Activated CD8-positive, alpha-beta T cell treated with anti-CD3 and anti-CD28 coated beads, Interleukin-2, amount 10 ng/mL, durations not matched to agents 7 days and 5 days (primary cell): Measurements from ENCODE around the gene LYRM7. TPM values are rescaled to one million over a fixed set of nuclear protein-coding genes. Genes with fewer than 3 reads are reported as not detected.

Experiments
- ATAC-seq: fragments of 150-1000 bp; cut with Tn5 transposase; one replicate; pipeline ENCODE4 v1.10.0; 2021; ENCODE audit warnings: moderate library complexity
- CTCF ChIA-PET: fragments of 350-600 bp; sonication (Branson Sonifier 250); formaldehyde crosslinking; loops from one replicate; lab custom pipeline; 2021; ENCODE audit warnings: antibody characterized with exemption; lab: Charles Lee
- POLR2A ChIA-PET: fragments of 350-600 bp; sonication (Branson Sonifier 250); formaldehyde crosslinking; loops from one replicate; lab custom pipeline; 2021; ENCODE audit warnings: antibody characterized with exemption; lab: Charles Lee
- DNase-seq: peaks from one replicate; pipeline ENCODE4 v3.0.0-alpha.2; 2020
- H3K27ac Mint-ChIP-seq: one replicate; pipeline ENCODE4 v1.8.0; 2021; ENCODE audit warnings: mild to moderate bottlenecking, mixed read lengths
- H3K27me3 Mint-ChIP-seq: one replicate; pipeline ENCODE4 v1.8.0; 2021; ENCODE audit warnings: low read depth, mixed read lengths
- H3K36me3 Mint-ChIP-seq: one replicate; pipeline ENCODE4 v1.8.0; 2021; ENCODE audit warnings: low read depth, mixed read lengths
- H3K4me1 Mint-ChIP-seq: one replicate; pipeline ENCODE4 v1.8.0; 2021; ENCODE audit warnings: low read depth, mixed read lengths
- H3K4me3 Mint-ChIP-seq: one replicate; pipeline ENCODE4 v1.8.0; 2021; ENCODE audit warnings: mild to moderate bottlenecking, mixed read lengths
- H3K9me3 Mint-ChIP-seq: one replicate; pipeline ENCODE4 v1.8.0; 2022; ENCODE audit warnings: mixed read lengths; ENCODE audit not compliant: insufficient read depth
- total RNA-seq, 2 experiments: library from RNA; stranded (reverse); gene quantifications; one replicate each; pipeline ENCODE4 v1.2.3, GENCODE V29; 2021

The LYRM7 gene
- total RNA-seq, 2 experiments from 2014 or later = 16.3 to 17.8 TPM

GRCh38 chr5:131206772-131207171 is 36.0 kb downstream of the LYRM7 start:
- ChIA-PET POLR2A (interaction anchor here (3.1 to 5.9 kb wide), 3 partner anchors 42 to 57 kb away, joined by 12 to 87 read pairs (median 13); partner anchors contain the start of genes CDC42SE2 and HINT1), CTCF (interaction anchor here (1.1 to 1.2 kb wide), 3 partner anchors 43 to 60 kb away, joined by 3 read pairs; no protein-coding TSS in a partner anchor)
- H3K36me3 Mint-ChIP-seq = peaks cover 5% of the 10 kb centered on the region
- H3K4me3 Mint-ChIP-seq = no peak overlapping the region
- peaks cover 40% of the 10 kb centered on the region for H3K4me1 Mint-ChIP-seq
- DNase-seq (no peak), ATAC-seq (no peak)
- H3K9me3 Mint-ChIP-seq = no peaks in the 10 kb centered on the region
- no peaks in the 10 kb centered on the region for H3K27me3 Mint-ChIP-seq
- H3K27ac Mint-ChIP-seq = no peak overlapping the region

GRCh38 chr5:131209175-131209505 is 38.4 kb downstream of the LYRM7 start:
- Mint-ChIP-seq H3K27ac (peak overlapping the region; percentile 97), H3K4me1 (peaks cover 51% of the 10 kb centered on the region), H3K4me3 (peak overlapping the region; percentile 75), H3K9me3 (no peaks in the 10 kb centered on the region), H3K27me3 (no peaks in the 10 kb centered on the region), H3K36me3 (peaks cover 13% of the 10 kb centered on the region)
- ATAC-seq (no peak), DNase-seq (no peak)
- ChIA-PET POLR2A (interaction anchor here (0.9 to 5.9 kb wide), 16 partner anchors 10 to 173 kb away, joined by 3 to 87 read pairs (median 6); partner anchors contain the start of genes CDC42SE2, HINT1 and LYRM7), CTCF (interaction anchor here (0.8 to 1.7 kb wide), 11 partner anchors 11 to 207 kb away, joined by 3 to 7 read pairs (median 4); partner anchors contain the start of gene CDC42SE2)

DNA sequence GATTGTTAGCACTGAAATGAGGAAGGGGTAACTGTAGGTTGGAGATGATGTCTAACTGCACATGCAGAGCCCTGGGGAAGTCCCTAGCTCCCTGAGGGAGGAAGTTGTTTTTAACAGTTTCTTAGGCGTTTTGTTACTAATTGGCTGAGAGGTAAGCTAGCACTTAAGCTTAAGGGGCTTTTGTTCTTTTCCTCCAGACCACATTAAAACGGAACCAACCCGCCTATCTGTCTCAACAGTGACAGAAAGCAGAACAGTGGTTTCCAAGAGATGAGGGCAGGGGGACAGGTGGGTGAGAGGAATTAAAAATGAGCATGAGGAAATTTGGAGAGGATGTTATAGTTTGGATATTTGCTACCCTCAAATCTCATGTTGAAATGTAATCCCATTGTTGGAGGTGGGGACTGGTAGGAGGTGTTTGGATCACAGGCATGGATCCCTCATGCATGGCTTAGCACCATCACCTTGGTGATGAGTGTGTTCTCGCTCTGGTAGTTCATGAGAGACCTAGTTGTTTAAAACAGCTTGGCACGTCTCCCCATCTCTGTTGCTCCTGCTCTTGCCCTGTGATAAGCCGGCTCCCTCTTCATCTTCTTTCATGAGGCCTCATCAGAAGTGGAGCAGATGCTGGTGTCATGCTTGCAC is 38.9 kb downstream of the LYRM7 start:
- Mint-ChIP-seq H3K27ac (peak overlapping the region; percentile 97), H3K4me3 (peak overlapping the region; percentile 75), H3K4me1 (peaks cover 56% of the 10 kb centered on the region), H3K9me3 (no peaks in the 10 kb centered on the region), H3K36me3 (peaks cover 15% of the 10 kb centered on the region), H3K27me3 (no peaks in the 10 kb centered on the region)
- peak; percentile 62 for DNase-seq
- CTCF ChIA-PET = interaction anchor here (0.8 to 1.7 kb wide), 10 partner anchors 10 to 207 kb away, joined by 3 to 7 read pairs (median 4); partner anchors contain the start of gene CDC42SE2
- peak; percentile 94 for ATAC-seq
- POLR2A ChIA-PET = interaction anchor here (0.9 to 5.9 kb wide), 17 partner anchors 9 to 172 kb away, joined by 3 to 87 read pairs (median 6); partner anchors contain the start of genes CDC42SE2, HINT1 and LYRM7

GRCh38 chr5:131210151-131210510 is 39.4 kb downstream of the LYRM7 start:
- peak overlapping the region; percentile 75 for H3K4me3 Mint-ChIP-seq
- peak overlapping the region; percentile 97 for H3K27ac Mint-ChIP-seq
- no peaks in the 10 kb centered on the region for H3K9me3 Mint-ChIP-seq
- ChIA-PET POLR2A (interaction anchor here (1.4 to 5.9 kb wide), 10 partner anchors 9 to 172 kb away, joined by 3 to 87 read pairs (median 6); partner anchors contain the start of genes CDC42SE2, HINT1 and LYRM7), CTCF (interaction anchor here (1.0 to 1.7 kb wide), 4 partner anchors 16 to 60 kb away, joined by 4 to 7 read pairs (median 4); partner anchors contain the start of gene CDC42SE2)
- H3K27me3 Mint-ChIP-seq = no peaks in the 10 kb centered on the region
- peaks cover 16% of the 10 kb centered on the region for H3K36me3 Mint-ChIP-seq
- peaks cover 61% of the 10 kb centered on the region for H3K4me1 Mint-ChIP-seq
- DNase-seq = no peak
- no peak for ATAC-seq

GRCh38 chr5:131211669-131212068 is 40.9 kb downstream of the LYRM7 start:
- ChIA-PET CTCF (interaction anchor here (1.4 kb wide), 1 partner anchor 10 kb away, joined by 3 read pairs; no protein-coding TSS in a partner anchor), POLR2A (interaction anchor here (5.9 kb wide), 1 partner anchor 53 kb away, joined by 87 read pairs; the partner anchor contains the start of gene CDC42SE2)
- Mint-ChIP-seq H3K9me3 (no peaks in the 10 kb centered on the region), H3K4me1 (peaks cover 62% of the 10 kb centered on the region), H3K27me3 (no peaks in the 10 kb centered on the region), H3K36me3 (peaks cover 16% of the 10 kb centered on the region), H3K27ac (no peak overlapping the region), H3K4me3 (no peak overlapping the region)
- DNase-seq = no peak
- no peak for ATAC-seq

DNA sequence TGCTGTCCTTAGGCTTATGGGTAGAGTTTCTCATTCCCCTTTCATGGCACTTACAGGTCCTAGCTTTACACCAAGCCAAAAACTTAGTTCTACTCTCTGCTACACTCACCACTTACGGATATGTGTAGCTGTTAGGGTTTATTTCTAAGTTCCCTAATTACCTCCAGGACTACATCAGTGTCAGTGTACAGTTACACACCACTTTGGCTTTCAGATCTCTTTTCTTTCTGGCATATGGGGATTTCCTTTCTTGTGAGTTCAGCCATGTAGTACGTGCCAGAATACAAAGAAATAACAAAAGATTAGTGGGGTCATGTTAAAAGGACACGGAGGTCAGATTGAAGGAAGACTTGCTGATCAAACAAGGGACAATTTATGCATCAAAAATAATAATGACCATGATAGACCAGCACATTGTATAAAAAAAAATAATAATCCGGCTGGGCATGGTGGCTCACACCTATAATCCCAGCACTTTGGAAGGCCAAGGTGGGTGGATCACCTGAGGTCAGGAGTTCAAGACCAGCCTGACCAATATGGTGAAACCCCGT is 41.8 kb downstream of the LYRM7 start:
- no peak for DNase-seq
- H3K4me1 Mint-ChIP-seq = peaks cover 55% of the 10 kb centered on the region
- ATAC-seq = no peak
- ChIA-PET POLR2A (interaction anchor here (1.0 to 5.9 kb wide), 4 partner anchors 38 to 52 kb away, joined by 3 to 87 read pairs (median 6); partner anchors contain the start of genes CDC42SE2 and HINT1), CTCF (interaction anchor here (1.4 kb wide), 1 partner anchor 9 kb away, joined by 3 read pairs; no protein-coding TSS in a partner anchor)
- no peak overlapping the region for H3K4me3 Mint-ChIP-seq
- peak overlapping the region; percentile 64 for H3K27ac Mint-ChIP-seq
- no peaks in the 10 kb centered on the region for H3K9me3 Mint-ChIP-seq
- H3K36me3 Mint-ChIP-seq = peaks cover 20% of the 10 kb centered on the region
- no peaks in the 10 kb centered on the region for H3K27me3 Mint-ChIP-seq

- Mint-ChIP-seq H3K36me3 (peaks cover 21% of the 10 kb centered on the region), H3K27ac (peak overlapping the region; percentile 55), H3K4me1 (peaks cover 58% of the 10 kb centered on the region), H3K27me3 (no peaks in the 10 kb centered on the region), H3K4me3 (no peak overlapping the region), H3K9me3 (no peaks in the 10 kb centered on the region)
- ATAC-seq (no peak), DNase-seq (no peak)
- CTCF ChIA-PET = interaction anchor here (0.6 to 2.7 kb wide), 11 partner anchors 9 to 168 kb away, joined by 3 to 11 read pairs (median 3); no protein-coding TSS in a partner anchor
- POLR2A ChIA-PET = interaction anchor here (0.8 to 2.2 kb wide), 7 partner anchors 38 to 50 kb away, joined by 3 to 9 read pairs (median 4); partner anchors contain the start of gene CDC42SE2
Observed at GRCh38 chr5:131214609-131215227, 44.0 kb downstream of the LYRM7 start.

- no peak overlapping the region for H3K4me3 Mint-ChIP-seq
- H3K27me3 Mint-ChIP-seq = no peaks in the 10 kb centered on the region
- ATAC-seq = no peak
- no peak for DNase-seq
- POLR2A ChIA-PET = no interaction called here
- no peaks in the 10 kb centered on the region for H3K9me3 Mint-ChIP-seq
- peaks cover 38% of the 10 kb centered on the region for H3K4me1 Mint-ChIP-seq
- H3K27ac Mint-ChIP-seq = no peak overlapping the region
- CTCF ChIA-PET = no interaction called here
- H3K36me3 Mint-ChIP-seq = peaks cover 23% of the 10 kb centered on the region
Observed at GRCh38 chr5:131217791-131218190, 47.0 kb downstream of the LYRM7 start.

DNA sequence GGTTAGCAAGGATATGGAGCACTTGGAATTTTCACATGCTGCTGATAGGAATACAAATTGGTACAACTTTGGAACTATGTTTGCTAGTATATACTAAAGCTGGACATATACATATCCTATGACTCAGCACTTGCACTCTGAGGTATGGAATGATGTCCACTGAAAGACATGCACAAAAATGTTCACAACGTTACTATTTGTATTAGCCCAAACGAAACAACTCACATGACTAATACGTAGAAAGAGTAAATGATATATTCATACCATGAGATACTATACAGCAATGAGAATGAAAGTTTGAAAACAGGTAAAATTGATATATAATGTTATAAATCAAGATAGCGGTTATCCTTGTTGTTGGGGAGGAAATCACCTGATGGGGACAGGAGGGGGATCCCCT is 47.6 kb downstream of the LYRM7 start:
- Mint-ChIP-seq H3K9me3 (no peaks in the 10 kb centered on the region), H3K27ac (no peak overlapping the region), H3K27me3 (no peaks in the 10 kb centered on the region), H3K4me1 (peaks cover 38% of the 10 kb centered on the region), H3K36me3 (peaks cover 27% of the 10 kb centered on the region), H3K4me3 (no peak overlapping the region)
- no peak for ATAC-seq
- DNase-seq = no peak
- ChIA-PET CTCF (no interaction called here), POLR2A (no interaction called here)

DNA sequence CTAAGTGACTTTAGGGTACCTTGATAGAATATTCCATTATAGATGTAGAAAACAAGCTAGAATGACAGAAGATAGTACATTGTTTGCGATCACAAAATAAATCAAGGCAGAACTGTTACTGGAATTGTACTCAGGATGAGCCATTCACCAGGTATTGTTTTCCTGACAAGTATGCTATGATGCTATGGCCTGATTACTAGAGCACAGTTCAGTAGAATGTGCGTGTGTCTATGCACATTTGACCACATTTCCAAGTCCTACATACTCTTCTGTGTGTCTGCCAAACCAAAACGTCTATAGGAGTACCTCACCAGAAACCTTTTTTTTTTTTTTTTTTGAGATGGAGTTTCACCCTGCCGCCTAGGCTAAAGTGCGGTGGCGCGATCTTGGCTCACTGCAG is 49.8 kb downstream of the LYRM7 start:
- Mint-ChIP-seq H3K9me3 (no peaks in the 10 kb centered on the region), H3K27ac (no peak overlapping the region), H3K4me3 (no peak overlapping the region), H3K27me3 (no peaks in the 10 kb centered on the region), H3K4me1 (peaks cover 21% of the 10 kb centered on the region), H3K36me3 (peaks cover 21% of the 10 kb centered on the region)
- ATAC-seq = no peak
- POLR2A ChIA-PET = no interaction called here
- CTCF ChIA-PET = interaction anchor here (0.8 to 1.6 kb wide), 2 partner anchors 11 to 162 kb away, joined by 3 to 4 read pairs; no protein-coding TSS in a partner anchor
- DNase-seq = no peak
